8988T (cell line): ENCODE results near the gene GOLGA6L7.
A peak's percentile ranks its signal among the peaks of the same experiment; 100 is the strongest.
"Not testable (repeated sequence)": the region's sequence is repeated elsewhere in the genome, so short reads cannot be mapped to it uniquely, and the experiment has no call there.

Source experiments
- DNase-seq: peaks from one replicate; pipeline ENCODE4 v3.0.0; 2011

Gene GOLGA6L7

DNA sequence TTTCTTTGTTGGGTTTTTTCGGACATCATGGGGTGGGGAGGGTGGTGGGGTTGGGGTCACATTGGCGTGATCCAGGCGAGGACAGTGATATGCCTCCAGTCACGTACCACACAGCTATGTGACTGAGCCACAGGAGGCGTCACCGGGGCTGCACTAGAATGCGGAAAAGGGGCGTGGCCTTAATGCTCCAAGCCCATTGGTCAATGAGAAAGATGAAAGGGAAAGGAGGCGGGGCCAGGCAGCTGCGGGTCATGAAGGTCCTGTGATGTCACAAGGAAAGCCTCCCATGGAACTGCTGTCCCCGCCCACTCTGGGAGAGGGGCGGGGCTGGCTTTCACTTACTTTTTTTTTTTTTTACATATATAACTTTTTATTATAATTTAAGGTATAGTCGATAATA is at the start of gene GOLGA6L7:
TSS of gene GOLGA6L7 (minus strand) at position 124 of the 400 bp plus-strand sequence. CDS start at position 29, 95 bp downstream.
- not testable (repeated sequence) for DNase-seq

DNA sequence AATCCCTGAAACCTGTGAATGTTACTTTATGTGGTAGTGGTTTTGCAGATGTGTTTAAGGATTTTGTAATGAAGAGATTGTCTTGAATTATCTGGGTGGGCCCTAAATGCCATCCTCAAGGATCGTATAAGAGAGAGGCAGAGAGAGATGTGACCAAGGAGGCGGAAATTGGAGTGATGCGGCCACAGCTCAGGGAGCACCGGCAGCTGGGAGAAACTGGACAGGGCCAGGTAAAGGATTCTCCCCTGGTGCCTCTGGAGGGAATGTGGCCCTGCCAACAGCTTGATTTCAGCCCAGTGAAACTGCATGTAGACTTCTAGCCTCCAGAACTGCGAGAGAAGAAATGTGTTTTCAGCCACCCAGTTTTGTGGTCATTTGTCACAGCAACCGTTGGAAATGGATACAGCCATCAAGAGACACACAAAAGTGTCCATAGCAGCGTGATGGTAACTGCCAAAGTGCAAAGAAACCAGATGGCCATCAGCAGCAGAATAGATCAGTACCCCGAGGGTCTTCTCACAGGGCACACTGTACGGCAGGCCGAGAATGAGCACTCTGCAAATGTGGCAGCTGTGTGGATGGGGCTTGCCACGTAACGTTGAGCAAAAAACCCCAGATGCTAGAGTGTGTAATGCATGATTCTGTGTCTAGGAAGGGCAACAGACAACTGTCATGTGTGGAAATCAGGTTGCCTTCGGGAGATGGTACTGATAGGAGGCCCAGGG is 49.6 kb upstream of the GOLGA6L7 start:
- DNase-seq: no peak

GRCh38 chr15:28896951-28897350 is 48.5 kb upstream of the GOLGA6L7 start:
- DNase-seq: no peak

DNA sequence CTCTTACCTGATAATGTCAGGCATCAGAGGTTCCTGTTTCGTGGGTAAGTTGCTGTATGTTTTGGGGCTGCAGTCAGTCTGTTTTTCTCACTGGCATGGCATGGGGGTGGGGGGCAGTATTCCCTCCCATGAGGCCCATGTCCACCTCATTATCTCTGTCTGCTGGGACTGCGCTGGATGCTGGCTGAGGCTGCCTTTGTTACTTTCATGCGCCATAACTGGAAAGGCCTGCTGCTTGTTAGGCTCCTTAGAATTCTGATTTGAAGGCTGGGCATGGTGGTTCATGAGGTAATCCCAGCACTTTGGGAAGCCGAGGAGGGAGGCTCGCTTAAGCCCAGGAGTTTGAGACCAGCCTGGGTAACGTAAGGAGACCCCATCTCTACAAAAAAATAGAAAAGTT is 47.1 kb upstream of the GOLGA6L7 start:
- DNase-seq: no peak

DNA sequence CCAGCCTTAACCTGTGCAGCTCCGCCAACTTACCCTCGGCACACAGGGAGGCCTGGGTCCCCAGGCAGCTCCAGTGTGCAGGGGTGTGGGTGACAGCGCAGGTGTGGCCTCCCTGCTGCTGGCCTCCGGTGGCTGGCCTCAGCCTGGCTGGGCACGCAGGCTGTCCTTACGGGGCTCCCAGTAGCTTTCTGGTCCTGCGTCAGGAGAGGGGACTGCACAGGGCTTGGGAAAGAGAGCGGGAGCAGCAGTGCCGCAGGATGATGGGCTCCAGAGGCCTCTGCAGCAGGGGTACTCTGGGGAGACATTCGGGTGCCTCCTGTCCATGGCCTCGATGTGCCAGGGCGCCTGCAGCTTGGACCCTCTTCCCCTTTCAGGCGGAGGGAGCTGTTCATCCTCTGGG is 46.7 kb upstream of the GOLGA6L7 start:
- DNase-seq: no peak

DNA sequence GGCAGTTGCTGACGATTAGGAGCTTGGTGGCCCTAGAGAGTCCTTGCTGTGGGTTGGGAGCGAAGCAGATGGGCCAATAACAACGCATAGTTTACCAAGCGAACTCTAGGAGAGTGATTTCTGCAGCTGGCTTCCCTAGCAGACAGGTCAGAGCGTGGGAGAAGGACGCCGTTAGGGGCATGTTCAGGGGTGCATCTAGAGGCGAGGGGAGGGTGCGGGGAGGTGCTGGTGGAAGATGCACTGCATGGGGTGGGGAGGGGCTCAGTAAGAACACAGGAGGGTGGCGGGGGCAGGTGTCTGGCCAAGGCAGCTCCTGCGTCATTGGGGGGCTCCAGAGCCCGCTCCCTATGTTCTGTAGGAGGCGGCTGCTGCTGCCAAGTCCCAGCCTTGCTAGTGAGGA is 46.2 kb upstream of the GOLGA6L7 start:
- no peak for DNase-seq

- no peak for DNase-seq
Observed at GRCh38 chr15:28892789-28893610, 44.6 kb upstream of the GOLGA6L7 start.

- no peak for DNase-seq
Observed at GRCh38 chr15:28891588-28891987, 43.1 kb upstream of the GOLGA6L7 start.

DNA sequence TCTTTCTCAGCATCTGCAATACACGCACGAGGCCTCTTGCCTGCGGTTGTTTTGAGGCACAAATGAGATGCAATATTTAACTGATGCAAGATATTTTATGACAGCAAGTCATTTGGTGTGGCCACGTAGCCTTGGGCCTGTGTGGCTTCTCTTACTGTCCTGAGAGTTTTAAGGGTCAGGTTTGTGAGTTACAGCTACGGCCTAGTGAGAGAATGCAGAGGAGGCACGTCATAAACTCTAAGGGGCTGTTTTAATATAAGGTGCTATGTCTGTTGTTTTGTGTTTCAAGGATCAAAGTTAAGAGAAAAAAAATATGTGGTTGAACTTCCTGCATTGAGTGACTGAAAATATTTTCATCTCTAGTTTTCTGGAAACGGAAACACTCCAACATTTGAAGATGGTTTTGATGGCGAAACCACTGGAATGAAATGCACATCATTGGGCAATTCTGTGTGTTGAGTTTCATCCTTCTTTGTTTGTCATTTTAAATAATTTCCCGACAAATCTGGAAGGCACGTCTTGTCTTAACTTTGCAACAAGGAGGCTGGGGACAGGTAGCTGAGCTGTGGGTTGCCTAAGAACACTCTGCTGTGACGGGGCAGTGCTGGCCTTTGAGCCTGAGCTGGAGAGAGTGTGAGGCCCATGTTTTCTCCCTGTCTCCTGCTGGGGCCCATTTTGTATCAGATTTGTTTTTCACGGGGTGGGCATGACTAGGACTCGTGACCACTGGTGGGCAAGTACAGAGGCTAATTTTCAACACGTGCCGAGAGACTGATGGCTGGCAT is 42.5 kb upstream of the GOLGA6L7 start:
- DNase-seq: no peak

DNA sequence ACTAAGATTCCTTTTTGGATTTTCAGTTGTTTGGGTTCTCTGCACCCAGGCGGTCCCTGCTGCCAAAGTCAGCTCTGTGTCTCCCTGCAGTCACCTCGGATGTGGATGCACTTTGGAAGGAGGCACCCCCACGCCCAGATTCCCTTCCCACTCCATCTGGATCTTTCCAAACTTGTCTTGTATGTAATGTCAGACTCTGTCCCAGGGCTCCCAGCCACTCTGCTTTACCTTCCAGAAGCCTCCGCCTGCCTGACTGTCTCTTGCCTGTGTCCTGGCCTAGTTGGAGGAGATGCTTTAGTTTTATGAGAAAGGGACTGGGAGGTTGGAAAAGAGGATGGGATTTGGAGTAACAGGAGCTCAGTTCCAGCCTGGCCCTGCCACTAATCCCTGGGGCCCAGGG is 41.8 kb upstream of the GOLGA6L7 start:
- not testable (repeated sequence) for DNase-seq

GRCh38 chr15:28889871-28890270 is 41.4 kb upstream of the GOLGA6L7 start:
- DNase-seq: not testable (repeated sequence)

DNA sequence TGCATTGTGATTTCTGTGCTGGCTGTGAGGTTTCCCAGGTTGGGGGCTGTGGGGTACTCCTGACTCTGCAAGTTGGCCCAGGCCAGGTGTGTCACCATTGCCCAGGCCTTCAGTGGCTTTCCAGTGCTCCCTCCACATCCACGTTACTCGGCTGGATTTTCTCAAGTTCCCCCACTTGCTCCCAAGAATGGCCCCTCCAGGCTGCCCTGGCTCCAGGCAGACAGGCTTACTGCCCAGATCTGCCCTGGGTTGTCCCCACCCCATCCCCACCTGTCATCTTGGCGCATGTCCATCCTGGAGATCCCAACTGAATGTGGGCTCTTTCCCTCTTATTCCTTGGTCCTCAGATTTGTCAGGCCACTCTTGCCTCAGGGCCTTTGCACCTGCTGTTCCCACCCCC is 40.9 kb upstream of the GOLGA6L7 start:
- no peak for DNase-seq

DNA sequence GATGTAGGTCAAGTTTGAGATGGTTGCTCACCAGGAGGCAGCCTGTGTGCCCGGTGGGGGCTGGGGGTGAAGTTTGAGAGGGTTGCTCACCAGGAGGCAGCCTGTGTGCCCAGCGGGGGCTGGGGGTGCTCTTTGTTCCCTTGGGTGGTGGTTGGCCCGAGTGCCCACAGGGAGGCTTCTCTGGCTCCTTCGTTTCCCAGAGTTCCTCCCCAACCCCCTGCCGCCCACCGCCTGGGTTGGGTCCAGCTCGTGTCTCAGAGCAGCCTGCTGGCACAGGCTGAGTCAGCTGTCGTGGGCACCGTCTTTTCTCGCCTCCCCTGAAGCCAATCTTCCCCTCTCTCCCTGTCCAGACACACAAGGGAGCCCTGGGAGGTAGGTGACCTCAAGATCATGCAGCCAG is 40.5 kb upstream of the GOLGA6L7 start:
- DNase-seq: no peak

DNA sequence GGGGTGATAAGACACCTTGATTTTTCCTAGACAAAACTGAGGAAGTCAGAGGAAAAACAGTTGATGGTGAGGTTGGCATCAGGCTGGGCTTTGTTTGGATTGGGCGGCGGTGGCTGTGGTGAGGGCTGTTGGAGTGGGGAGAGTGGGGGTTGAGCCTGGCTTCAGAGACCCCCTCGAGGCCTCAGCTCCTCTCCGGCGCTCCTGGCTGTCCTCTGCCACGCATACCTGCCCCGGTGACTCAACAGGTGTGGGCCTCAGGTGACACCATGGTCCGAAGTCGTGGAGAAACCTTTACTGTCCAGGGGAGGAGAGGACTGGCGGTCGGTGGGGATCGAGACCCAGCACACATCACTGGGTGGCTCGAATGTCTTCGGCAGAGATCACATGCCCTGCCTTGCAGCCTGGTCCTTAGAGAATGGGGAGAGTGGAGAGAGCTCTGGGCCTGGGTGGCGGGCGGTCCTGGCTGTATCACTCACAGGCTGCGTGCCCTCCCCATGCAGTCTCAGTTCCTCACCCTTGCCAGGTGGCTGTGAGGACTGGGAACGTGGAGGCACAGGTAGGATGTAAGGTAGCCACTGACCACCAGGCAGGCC is 40.0 kb upstream of the GOLGA6L7 start:
- no peak for DNase-seq

- DNase-seq: no peak
Observed at GRCh38 chr15:28887339-28888174, 39.1 kb upstream of the GOLGA6L7 start.

DNA sequence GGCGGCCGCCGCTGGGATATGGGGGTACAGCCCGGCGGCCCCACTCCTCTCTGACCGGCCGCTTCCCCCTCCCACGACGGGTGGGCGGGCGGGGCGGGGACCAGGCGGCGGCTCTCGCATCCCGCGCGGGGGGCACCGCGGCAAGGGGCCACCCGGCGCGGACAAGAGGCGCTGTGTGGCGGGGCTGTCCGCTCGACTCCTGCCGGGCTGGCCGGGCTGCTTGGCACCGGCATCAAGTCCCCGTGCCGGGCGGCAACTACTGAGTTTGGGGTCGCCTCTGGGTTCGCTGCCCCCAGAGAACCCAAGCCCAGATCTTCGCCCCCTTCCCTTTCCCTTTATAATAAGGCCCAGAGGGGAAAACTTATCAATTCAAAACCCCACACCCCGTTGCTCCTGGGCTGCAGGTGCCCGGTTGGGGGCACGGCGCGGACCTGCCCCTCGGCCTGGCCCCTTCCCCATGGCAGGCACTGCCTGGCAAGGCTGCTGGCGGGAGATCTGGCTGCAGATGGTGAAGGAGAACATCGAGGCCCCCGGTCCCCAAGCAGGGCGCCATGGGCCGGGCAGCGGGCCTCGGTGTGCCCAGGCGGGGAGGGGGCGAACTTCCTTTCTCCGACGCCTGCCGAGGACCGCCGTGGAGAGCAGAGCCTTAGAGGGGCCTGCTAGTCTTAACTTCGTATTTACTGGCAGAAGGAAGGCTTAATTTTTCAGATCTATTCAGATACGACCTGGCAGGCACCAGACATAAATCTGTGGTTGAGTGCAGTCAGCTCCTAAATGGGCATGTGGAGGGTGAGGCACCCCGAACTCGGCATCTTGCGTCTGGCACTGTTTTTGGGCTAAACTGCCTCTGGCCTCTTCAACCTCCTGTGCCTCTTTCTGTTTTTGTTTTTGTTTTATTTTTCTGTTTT is 38.2 kb upstream of the GOLGA6L7 start:
- DNase-seq: no peak

DNA sequence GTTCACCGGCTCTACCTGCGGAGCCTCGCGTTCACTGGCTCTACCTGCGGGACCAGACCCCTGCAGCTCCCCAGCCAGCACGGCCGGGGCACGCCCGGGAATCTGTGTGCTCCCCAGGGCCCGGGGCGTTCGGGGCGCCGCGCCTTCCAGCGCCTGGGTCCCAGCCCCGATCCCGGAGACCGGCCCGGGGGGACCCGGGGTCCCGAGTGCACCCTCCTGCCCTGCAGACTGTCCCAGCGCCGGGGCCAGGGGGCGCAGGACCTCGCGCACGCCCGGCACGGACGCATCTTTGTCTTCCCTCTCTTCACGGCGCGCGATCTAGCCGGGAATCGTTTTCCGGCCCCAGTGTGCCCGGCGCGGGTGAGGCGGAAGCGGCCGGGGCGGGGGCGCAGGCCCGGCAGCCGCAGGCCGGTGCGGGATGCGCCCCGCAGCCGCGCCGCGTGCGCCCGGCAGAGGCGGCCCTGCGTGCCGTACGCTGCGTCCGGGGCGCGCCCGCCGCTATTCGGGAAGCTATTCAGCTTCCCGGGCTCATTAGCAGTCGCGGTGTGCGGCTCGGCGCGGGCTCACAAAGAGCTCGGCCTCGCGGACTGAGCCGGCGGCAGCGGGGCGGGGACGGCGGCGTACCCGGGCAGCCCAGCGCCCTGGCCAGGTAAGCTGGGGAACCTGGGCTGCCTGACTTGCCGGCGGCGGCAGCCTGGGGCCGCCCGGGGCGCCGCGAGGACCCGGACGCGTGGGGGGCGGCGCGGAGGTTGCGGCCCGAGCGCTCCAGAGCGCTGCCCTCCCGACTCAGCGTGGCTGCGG is 37.4 kb upstream of the GOLGA6L7 start, which contains the start of gene APBA2:
TSS of gene APBA2 (plus strand) at position 345 of the 801 bp plus-strand sequence. CDS start 167,911 bp downstream, outside the sequence.
- peak; percentile 57 for DNase-seq

- DNase-seq: no peak
Observed at GRCh38 chr15:28885128-28885629, 36.7 kb upstream of the GOLGA6L7 start.

DNA sequence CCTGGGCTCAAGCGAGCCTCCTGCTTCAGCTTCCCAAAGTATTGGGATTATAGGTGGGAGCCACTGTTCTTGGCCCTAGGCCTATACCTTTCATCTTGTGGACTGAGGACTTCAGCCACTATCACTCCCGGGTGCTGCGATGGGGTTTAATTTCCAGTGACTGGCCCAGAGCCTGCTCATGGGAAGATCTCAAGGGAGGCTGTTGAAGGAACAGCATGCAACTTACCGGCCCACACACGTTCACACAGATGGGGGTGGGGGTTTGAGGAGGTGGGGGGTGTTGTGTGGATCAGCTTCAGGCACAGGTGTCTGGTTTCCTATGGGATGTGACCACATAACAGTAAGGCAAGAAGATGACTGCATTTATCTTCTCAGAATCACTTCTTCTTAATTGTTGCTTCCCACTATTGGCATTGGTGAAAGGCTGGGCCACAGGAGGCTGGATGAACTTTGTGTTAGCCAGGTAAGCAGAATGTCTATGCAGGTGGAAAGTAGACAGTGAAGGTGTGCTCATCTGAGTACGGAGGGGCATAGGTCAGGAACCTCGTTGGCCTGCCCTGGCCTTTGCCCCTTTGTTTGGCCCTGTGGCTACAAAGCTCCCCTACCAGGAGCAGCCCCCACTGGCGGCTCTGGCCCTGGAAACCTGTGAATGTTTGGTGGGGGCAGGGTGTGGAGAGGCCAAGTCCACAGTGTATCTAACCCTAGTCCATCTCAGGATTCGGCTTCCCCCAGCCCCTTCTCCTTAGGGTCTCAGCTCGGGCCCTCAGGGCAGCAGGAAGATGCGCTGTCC is 35.9 kb upstream of the GOLGA6L7 start:
- no peak for DNase-seq
